ENCODE results near the gene CHID1. TPM values are rescaled to one million over a fixed set of nuclear protein-coding genes. Genes with fewer than 3 reads are reported as not detected.
A peak's percentile ranks its signal among the peaks of the same experiment; 100 is the strongest.

Gene CHID1
- total and polyA plus RNA-seq, 9 of the 15 experiments (the other 6 are each of a cell fraction or from before 2014, with no cell fraction given): 15.1 to 108 (median 39.8) TPM

DNA sequence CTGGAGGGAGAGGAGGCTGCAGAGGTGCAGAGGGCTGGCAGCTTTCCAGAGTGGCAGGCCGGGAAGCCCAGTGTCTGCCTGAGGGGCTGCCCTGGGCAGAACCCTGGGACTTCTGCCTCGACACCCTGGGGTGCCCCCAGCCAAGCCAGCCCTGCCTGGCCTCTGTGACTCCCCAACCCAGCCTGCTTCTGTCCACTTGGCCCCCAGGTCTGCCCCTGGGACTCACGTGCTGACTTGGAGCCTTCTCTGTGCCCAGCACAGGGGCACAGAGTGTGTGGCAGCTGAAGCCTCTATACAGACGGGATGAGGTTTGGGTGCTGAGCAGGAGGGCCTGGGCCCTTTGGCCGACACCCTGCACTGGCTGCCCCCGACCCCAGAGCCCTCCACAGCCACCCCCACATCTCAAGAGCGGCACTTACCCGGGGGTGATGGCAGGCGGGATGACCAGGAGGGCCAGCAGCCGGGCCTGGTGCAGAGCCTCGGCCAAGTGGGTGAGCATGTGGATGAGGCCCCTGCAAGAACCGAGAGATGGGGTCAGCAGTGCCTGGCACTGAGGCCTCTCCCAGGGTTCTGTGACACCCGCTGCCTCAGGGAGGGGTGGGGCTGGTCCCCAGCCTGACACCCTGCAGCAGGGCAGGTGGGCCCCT, 17.5 kb downstream of the CHID1 start:
- Histone ChIP-seq H3K9me1 (ENCODE audit: control insufficient read depth, insufficient read depth, low read length) (no peaks in the 10 kb centered on the region), H3K4me1 (replicated peaks in 1 of 2; ENCODE audit: control insufficient read depth in 2 of 2, insufficient read depth in 2 of 2, low read length in 2 of 2) (peaks cover 0 to 81% of the 10 kb centered on the region in 2 experiments; a peak in 2 of 5 replicates), H3K9ac (ENCODE audit: insufficient read depth in 1 of 2, low read depth in 2 of 2, low read length in 2 of 2) (peak overlapping the region in 1 of 2 experiments; percentile 73; a peak in 1 of 4 replicates), H3K4me2 (ENCODE audit: insufficient read depth, low read length) (no peak overlapping the region), H3K36me3 (ENCODE audit: control insufficient read depth, insufficient read depth, low read length) (peaks cover 39% of the 10 kb centered on the region; the same call in 1 of the 3 replicates), H3K79me2 (ENCODE audit: control insufficient read depth, insufficient read depth, low read length) (no peaks in the 10 kb centered on the region), H3K9me3 (replicated peaks; ENCODE audit: control insufficient read depth, insufficient read depth, low read depth, low read length) (no peaks in the 10 kb centered on the region), H2AFZ (ENCODE audit: low read depth, low read length) (no peak overlapping the region), H3K27me3 (ENCODE audit: control insufficient read depth in 2 of 2, insufficient read depth in 2 of 2, low read length in 2 of 2) (no peaks in the 10 kb centered on the region), H3K27ac (ENCODE audit: extremely low read depth, low read depth, low read length) (no peak overlapping the region), H4K20me1 (replicated peaks; ENCODE audit: control insufficient read depth, insufficient read depth, low read length) (no peaks in the 10 kb centered on the region; the same call in 1 of the 2 replicates), H3K4me3 (no peak overlapping the region)
- intact Hi-C loops (cut with micrococcal nuclease) (no loop called here), in situ Hi-C loops (cut with MboI) (no loop called here)
- BruUV-seq (replicated peaks): no TSS peak
- TF ChIP-seq LCOR (CRISPR knock-in tag; IDR thresholded peaks at IDR 0.05) (no peak), BRF1 (IDR thresholded peaks at IDR 0.05; ENCODE audit: borderline replicate concordance, extremely low read depth, insufficient read length) (no peak), ZNF77 (CRISPR knock-in tag; IDR thresholded peaks at IDR 0.05) (no peak), ZNF316 (IDR thresholded peaks at IDR 0.05) (no peak), POLR2G (IDR thresholded peaks at IDR 0.05; ENCODE audit: low read depth, low read length) (peak; percentile 59), ARNT (IDR thresholded peaks at IDR 0.05) (no peak), RBFOX2 (IDR thresholded peaks at IDR 0.05; ENCODE audit: low read depth, low read length) (peak; percentile 34; the same call in 1 of the 2 replicates), ZNF274 (IDR thresholded peaks at IDR 0.05; ENCODE audit: borderline replicate concordance, low read depth, low read length) (no peak), ZNF384 (IDR thresholded peaks at IDR 0.05; ENCODE audit: low read depth, low read length) (no peak), ZFP36 (IDR thresholded peaks at IDR 0.05; ENCODE audit: low read depth, low read length, partially characterized antibody) (no peak), RBM39 (optimal IDR thresholded peaks at IDR 0.05; ENCODE audit: low read depth, low read length) (no peak), ZC3H4 (CRISPR knock-in tag; IDR thresholded peaks at IDR 0.05; ENCODE audit: borderline replicate concordance) (no peak)
- TF ChIP-seq, protein P1, sequence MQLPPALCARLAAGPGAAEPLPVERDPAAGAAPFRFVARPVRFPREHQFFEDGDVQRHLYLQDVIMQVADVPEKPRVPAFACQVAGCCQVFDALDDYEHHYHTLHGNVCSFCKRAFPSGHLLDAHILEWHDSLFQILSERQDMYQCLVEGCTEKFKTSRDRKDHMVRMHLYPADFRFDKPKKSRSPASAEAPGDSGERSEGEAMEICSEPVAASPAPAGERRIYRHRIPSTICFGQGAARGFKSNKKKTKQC (CRISPR knock-in tag; IDR thresholded peaks at IDR 0.05): no peak
- WGBS (ENCODE audit: insufficient coverage, low coverage, missing lambda C conversion rate): 84% methylated on average over 11 of the region's 13 CpGs
- ATAC-seq (no peak), FAIRE-seq (no peak), DNase-seq (ENCODE audit: extremely low read depth in 1 of 4, low spot score in 3 of 4) (no peak)
- ChIA-PET CTCF (ENCODE audit: low intra/inter-chr PET ratio) (no interaction called here), POLR2A (no interaction called here)
